Activated CD8-positive, alpha-beta memory T cell treated with anti-CD3 and anti-CD28 coated beads for 24 hours (primary cell): ENCODE results near the gene XPO6.

Experiments used
- DNase-seq: peaks from one replicate; pipeline ENCODE4 v3.0.0-alpha.2; 2020

Gene XPO6

DNA sequence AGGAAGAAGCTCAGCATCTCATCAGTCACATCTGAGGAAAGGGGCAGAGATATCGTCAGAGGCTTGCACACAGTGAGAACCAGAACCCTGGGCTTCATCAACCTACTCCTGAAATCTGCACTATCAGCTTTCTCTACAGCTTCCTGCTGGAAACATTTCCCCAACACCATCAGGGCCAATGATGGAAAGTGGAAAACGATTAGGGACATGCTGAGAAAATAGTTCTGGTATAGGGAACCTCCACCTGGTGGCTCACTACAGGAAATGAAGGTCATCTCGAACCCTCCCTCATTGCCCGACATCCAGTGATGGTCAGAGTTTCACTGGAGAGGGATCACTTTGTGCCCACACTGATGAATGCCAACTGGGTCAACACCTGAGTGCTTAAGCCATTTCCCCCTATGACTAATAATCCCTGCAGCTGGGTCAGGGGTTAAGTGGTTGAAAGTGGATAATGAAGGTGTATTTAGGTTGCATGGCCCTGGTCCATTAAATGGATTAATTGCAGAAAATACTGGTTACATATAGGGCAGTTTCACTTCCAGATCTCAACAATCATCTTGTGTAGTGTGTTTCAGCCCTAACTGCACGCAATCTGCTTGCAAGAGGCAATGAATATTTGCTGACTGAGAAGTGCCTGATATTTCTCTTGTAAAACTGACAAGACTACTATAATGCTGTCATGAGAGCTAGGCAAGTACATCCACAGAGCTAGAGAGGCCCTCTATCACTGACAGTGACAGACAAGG is 105.1 kb downstream of the XPO6 start:
- DNase-seq, result no peak

DNA sequence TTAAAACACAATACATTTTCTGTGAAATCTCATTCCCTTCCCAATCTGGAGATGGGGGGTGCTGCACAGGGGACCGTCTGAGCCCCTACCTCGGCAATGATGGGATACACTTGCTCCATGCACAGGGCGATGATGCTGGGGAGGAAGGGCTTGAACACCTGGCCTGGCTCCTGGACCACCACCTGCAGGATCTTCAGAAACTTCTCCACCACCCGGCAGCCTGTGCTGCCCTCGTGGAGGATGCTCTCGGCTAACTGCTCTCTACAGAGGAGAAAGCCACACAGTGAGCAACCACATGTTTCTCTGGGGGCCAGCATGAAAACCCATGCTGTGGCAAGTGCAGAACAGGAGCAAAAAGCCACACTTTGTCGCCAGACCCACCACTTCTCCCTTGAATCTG is 105.8 kb downstream of the XPO6 start:
- no peak for DNase-seq

DNA sequence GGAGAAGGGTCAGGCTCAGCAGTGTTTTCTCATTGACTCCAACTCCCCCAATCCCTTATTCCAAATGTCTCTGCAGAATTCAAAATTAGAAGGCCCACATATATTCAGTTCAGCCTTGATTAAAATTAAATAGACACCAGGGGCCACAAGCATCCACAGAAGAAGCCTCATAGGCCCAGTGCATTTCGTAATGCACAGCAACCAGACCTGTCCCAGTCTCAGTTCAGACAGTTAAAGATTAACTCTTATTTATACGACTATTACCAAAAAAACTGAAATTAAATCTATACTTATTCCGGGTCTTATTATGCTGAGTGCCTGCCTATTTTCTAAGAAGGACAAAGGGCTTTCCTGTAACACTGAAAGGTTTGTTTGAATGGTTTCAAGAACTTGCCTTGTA is 106.5 kb downstream of the XPO6 start:
- no peak for DNase-seq

DNA sequence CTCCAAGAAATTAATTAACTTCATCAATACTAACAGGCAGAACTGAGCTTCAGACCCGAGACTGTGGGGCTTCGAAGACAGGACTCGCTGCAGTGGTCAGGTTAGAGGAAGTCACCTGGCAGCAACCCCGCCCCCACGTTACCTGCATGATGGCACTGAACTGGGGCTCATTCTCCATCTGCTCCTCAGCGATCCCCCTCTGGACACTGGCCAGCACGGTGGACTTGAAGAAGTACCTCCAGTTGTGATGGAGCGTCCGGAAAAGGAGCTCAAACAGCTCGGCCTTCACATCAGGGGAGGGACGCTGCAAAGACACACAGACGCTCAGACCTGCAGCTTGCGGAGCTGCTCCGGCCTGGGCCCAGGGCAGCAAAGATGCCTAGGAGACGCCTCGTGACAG is 107.4 kb downstream of the XPO6 start:
- no peak for DNase-seq

DNA sequence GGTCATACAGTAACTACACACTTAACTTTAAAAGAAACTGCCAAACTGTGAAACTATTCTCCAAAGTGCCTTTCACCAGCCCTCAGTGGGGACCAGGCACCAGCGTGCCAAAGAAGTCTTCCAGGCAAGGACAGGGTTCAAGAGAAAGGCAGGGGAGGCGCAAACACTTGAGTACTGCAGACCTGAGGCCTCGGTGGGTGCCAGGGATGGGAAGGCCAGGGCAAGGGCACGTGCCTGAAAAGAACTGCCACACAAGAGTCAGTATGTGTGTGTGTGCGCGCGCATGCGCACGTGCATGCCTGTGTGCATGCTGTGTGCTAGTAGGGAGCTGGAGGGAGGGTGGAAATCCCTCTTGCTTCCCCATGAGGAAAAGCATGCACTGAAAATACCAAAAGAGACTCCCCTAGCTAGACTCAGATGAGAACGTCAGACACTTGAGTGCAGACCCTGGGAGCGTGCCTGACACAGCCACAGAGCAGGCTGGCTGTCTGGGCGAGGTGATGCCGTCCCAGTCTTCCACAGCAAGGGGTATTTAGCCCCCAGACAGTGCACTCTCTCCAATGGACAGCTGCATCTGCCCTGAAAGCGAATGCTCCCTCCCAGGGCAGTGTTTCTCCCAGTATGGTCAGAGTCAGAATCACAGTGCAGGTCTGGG is 108.1 kb downstream of the XPO6 start:
- no peak for DNase-seq

- DNase-seq, result no peak
These were observed 110.3 kb downstream of the XPO6 start for GRCh38 chr16:28101533-28101890.

- no peak for DNase-seq
These were observed 110.8 kb downstream of the XPO6 start for GRCh38 chr16:28100810-28101532.

- DNase-seq, result no peak
These were observed 112.5 kb downstream of the XPO6 start for GRCh38 chr16:28098959-28099945.

DNA sequence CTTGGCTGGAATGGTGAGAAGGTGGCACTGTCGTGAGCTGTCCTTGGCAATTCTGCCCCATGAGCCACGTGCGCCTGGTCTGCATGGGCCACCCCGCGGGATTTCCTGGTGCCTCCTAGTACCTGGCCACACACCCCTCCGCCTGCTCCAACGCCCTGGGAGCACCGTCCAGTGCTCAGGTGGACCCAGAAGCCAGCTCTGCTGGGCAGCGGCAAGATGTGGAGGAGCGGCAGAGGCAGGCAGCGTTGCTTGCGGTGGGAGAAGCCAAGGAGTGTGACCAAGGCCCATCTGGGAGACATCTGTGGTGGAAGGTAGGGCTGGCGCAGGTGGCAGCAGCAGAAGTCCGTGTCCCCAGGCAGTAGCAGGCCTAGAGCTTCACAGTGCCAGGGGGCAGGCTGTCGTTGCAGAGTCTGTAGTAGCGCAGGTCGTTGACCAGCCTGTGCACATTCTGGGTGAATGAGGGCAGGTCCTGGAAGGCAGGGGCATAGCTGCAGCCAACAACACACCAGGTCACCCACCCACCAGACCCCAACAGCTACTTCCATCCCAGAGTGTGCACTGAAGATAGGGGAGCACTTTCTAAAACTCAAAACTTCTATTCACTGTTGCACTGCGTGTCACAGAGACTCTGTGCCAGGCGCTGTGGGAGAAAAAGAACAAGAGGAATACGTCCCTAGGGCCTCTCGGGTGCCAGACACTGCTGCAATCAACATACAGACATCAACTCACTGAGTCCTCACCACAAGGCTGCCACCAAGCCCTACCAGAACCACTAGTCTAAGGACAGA is 113.4 kb downstream of the XPO6 start:
- DNase-seq, result no peak

GRCh38 chr16:28096983-28097899 is 114.5 kb downstream of the XPO6 start:
- no peak for DNase-seq

GRCh38 chr16:28093385-28093725 is 118.4 kb downstream of the XPO6 start:
- DNase-seq, result no peak

DNA sequence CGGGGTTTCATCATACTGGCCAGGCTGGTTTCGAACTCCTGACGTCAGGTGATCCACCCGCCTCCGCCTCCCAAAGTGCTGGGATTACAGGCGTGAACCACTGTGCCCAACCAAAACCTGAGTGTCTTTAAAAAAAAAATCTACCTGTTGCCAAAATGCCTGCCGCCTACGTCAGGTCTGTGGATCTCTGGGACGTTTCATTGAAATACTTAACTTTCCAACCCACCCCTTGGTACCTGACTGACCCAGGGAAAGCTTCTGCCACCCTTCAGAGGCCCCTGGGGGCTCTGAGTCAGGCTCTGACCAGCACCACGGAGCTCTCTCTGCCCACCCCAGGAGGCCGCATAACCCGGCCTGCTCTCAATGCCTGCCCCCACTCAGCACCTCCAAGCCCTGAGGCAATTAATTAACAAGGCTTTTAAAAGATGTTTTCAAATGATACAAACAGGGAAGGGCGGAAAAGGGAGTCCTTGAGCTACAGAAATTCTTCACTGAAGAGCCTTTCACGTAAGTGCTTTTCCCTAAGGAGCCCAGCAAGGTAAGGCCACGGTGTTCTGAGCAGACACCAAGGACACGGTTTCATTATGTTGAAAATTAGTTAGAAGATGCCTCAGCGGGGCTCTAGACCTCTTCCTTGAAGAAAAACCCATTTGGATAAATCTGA is 118.9 kb downstream of the XPO6 start:
- DNase-seq, result no peak

DNA sequence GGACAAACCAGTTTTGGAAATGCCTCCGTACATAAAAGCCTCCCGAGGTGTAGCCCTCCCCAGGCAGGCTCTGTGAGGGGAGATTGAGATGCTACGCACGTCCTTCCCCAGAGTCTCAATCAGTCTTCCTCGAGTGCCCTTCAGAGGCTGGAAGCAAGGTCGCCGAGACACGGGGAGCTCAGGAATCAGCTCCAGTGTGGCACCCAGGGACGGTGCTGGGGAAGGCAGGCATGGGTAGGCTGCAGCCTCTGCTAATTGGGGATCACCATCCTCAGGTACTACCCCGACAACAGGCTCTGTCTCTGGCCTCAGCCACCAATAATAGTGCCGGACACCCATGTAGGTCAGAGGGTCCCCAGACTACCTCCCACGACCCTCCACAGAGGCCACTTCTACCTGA is 120.1 kb downstream of the XPO6 start:
- DNase-seq, result no peak

GRCh38 chr16:28090646-28091377 is 121.0 kb downstream of the XPO6 start:
- no peak for DNase-seq

DNA sequence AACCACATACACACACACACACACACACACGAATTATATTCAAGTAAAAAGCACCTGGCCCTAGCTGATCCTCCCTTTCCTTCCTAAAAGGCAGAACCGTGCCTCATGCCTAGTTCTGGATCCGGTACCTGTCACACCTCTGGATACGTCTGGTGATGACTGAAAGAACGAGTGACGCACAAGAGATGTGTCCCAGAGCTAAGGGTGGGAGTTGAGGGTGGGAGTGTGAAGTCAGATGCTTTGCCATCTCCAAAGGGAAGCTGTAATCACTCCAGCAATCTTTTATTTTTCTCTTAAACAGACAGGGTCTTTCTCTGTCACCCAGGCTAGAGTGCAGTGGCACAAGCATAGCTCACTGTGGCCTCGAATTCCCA is 121.8 kb downstream of the XPO6 start:
- DNase-seq, result no peak

GRCh38 chr16:28089205-28089991 is 122.4 kb downstream of the XPO6 start:
- no peak for DNase-seq

DNA sequence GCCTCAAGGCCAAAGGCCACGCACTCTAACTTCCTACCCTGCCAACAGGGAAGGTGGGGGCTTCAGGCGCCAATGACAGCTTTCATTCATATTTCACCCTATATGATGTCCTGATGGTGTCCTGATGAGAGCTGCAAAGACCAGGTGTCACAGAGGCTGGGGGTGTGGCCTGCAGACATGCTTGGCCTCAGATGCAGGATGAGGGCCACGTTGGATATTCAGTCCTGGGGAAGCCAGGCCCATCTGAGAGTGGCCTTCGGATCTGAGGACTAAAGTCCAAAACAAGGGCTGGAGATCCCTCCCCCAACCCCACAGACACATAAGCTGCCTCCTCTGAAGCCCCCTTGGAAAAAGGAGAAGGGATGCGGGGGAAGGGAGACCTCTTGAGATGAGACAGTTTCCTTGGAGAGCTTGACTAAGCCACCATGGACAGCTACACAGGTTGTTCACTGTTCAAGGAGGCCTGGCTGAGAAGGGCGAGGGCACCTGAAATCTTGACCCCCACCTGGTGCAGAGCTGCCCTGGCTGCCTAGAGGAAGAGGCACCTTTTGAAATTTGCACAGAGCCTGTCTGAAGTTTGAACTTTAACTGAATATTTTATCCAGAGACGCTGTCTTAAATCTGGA is 124.0 kb downstream of the XPO6 start:
- DNase-seq, result no peak

GRCh38 chr16:28087140-28087660 is 124.6 kb downstream of the XPO6 start:
- no peak for DNase-seq
